ENCODE results near the gene GIPC3. TPM values are rescaled to one million over a fixed set of nuclear protein-coding genes. Genes with fewer than 3 reads are reported as not detected.

GIPC3 gene
- total RNA-seq, 2 experiments from 2014 or later = 0.19 to 0.26 TPM

DNA sequence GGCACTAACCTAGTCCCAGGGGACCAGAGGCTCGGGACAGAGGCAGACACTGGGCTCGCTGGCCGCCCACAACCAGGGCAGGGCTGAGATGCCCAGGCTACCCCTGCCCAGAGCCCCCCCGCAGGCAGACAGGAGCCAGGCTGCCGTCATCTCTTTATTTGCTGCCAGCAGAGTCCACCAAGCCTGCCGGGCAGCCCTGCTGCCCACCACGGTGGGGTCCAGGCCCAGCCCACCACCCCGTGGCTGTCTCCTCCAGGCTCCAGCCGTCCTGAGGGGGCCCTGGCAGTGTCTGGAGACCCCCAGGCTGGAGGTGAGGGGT is 41.3 kb upstream of the GIPC3 start:
- no peaks in the 10 kb centered on the region for H3K27me3 Mint-ChIP-seq
- ChIA-PET POLR2A (no interaction called here), CTCF (interaction anchor here (1.0 to 3.8 kb wide), 3 partner anchors 11 to 25 kb away, joined by 3 to 39 read pairs (median 18); partner anchors contain the start of gene MFSD12)
- H3K4me3 Mint-ChIP-seq = no peak overlapping the region
- no peaks in the 10 kb centered on the region for H3K9me3 Mint-ChIP-seq
- H3K4me1 Mint-ChIP-seq (ENCODE audit: low read depth) = peaks cover 6% of the 10 kb centered on the region
- no peak for DNase-seq
- H3K36me3 Mint-ChIP-seq = peaks cover 15% of the 10 kb centered on the region
- intact Hi-C loops (cut with micrococcal nuclease) = loop anchor here (1.0 kb wide), 1 partner anchor 162 kb away; no protein-coding TSS in a partner anchor
- no peak overlapping the region for H3K27ac Mint-ChIP-seq

DNA sequence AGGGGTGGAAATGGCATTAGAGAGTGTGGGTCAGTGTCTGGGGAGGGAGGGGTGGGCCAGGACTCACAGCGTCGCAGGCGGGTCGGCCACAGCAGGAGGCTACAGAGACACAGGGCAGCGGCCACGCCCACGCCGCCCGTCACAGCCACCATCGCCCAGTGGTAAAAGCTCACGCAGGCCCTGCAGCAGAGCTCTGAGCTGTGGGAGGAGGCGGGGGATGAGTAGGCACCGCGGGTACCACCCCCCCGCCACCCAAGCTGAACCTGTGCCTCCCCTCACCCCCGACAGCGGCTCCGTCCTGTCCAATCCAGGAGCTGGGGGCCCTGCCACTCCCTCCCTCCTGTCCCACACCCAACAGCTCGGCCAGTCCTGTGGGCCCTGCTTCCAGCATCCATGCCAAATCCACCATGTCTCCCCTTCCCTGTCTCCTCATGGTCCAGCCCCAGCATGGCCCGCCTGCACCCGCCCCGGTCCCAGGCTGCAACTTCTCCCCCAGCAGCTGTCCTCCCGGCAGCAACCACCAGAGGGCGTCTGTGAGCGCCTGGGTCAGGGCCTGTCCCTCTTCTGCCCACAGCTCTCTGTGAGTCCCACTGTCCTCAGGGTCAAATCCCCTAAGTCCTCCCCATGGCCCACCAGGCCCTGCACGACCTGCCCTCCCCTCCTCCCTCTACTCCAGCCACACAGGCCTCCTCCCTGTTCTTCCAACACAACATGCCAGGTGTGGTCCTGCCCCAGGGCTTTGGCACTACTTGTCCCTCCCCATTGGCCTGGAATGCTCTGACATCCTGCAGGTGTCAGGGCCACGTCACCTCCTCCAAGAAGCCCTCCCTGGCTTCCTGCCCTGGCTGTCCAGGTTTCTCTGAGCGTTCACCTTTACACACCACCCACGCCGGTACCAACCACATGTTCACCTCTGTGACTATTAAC is 40.3 kb upstream of the GIPC3 start:
- ChIA-PET CTCF (interaction anchor here (0.7 to 3.8 kb wide), 25 partner anchors 8 to 446 kb away, joined by 3 to 39 read pairs (median 4); partner anchors contain the start of genes GIPC3, HMG20B, MFSD12 and PIP5K1C), POLR2A (interaction anchor here (1.6 to 1.9 kb wide), 2 partner anchors 9 to 12 kb away, joined by 4 to 9 read pairs; partner anchors contain the start of gene MFSD12)
- peaks cover 6% of the 10 kb centered on the region for H3K4me1 Mint-ChIP-seq (ENCODE audit: low read depth)
- no peak overlapping the region for H3K4me3 Mint-ChIP-seq
- H3K36me3 Mint-ChIP-seq = peaks cover 8% of the 10 kb centered on the region
- H3K9me3 Mint-ChIP-seq = no peaks in the 10 kb centered on the region
- DNase-seq = peak; percentile 87
- H3K27ac Mint-ChIP-seq = peak overlapping the region; percentile 56
- no peaks in the 10 kb centered on the region for H3K27me3 Mint-ChIP-seq
- intact Hi-C loops (cut with micrococcal nuclease) = loop anchor here (1.0 kb wide), 2 partner anchors 73 to 161 kb away; no protein-coding TSS in a partner anchor

DNA sequence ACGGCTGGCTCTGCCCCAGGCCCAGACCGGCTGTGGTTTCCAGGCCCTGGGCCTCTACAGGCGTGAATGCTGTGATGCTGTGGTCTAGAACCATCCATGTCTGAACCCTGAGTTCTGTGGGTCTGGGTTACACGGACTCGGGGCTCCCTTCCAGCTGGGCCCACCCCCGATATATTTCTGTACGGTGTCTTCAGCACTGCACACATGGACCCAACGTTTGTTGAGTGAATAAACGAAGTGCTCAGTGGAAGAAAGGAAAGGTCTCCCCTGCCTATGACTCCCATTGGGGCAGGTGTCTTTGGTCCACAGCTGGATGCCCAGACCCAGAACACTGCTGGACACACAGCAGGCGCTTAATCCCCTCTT is 39.6 kb upstream of the GIPC3 start:
- Mint-ChIP-seq H3K4me1 (ENCODE audit: low read depth) (peaks cover 6% of the 10 kb centered on the region), H3K9me3 (no peaks in the 10 kb centered on the region), H3K27ac (no peak overlapping the region), H3K36me3 (peaks cover 8% of the 10 kb centered on the region), H3K4me3 (no peak overlapping the region), H3K27me3 (no peaks in the 10 kb centered on the region)
- intact Hi-C loops (cut with micrococcal nuclease) = loop anchor here (1.0 kb wide), 1 partner anchor 73 kb away; no protein-coding TSS in a partner anchor
- CTCF ChIA-PET = interaction anchor here (0.7 to 3.8 kb wide), 24 partner anchors 9 to 445 kb away, joined by 3 to 39 read pairs (median 4); partner anchors contain the start of genes GIPC3, HMG20B, MFSD12 and PIP5K1C
- no peak for DNase-seq
- POLR2A ChIA-PET = interaction anchor here (1.6 to 1.9 kb wide), 2 partner anchors 9 to 11 kb away, joined by 4 to 9 read pairs; partner anchors contain the start of gene MFSD12

DNA sequence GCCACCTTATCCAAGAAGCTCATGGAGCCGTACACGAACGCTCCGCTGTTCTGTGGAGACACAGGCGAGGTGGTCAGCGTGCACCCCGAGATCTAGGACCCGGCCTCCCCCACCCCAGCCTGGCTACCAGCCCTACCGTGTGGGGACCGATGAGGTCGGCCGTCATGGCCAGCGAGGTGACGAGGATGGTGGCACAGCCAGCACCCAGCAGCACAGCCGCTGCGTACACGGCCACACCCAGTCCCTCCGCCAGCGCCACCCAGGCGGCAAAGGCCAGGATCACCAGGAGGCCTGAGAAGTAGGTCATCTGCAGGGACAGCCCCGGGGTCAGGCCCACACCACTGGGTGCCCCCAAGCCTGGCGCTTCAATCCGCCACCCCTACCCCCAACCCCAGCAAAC is 39.2 kb upstream of the GIPC3 start:
- H3K27ac Mint-ChIP-seq = no peak overlapping the region
- peaks cover 8% of the 10 kb centered on the region for H3K36me3 Mint-ChIP-seq
- intact Hi-C loops (cut with micrococcal nuclease) = no loop called here
- DNase-seq = no peak
- peaks cover 6% of the 10 kb centered on the region for H3K4me1 Mint-ChIP-seq (ENCODE audit: low read depth)
- H3K4me3 Mint-ChIP-seq = no peak overlapping the region
- H3K9me3 Mint-ChIP-seq = no peaks in the 10 kb centered on the region
- H3K27me3 Mint-ChIP-seq = no peaks in the 10 kb centered on the region
- POLR2A ChIA-PET = interaction anchor here (1.6 to 1.9 kb wide), 2 partner anchors 8 to 11 kb away, joined by 4 to 9 read pairs; partner anchors contain the start of gene MFSD12
- CTCF ChIA-PET = interaction anchor here (0.6 to 3.8 kb wide), 13 partner anchors 9 to 160 kb away, joined by 3 to 39 read pairs (median 4); partner anchors contain the start of genes GIPC3, HMG20B, MFSD12 and PIP5K1C

DNA sequence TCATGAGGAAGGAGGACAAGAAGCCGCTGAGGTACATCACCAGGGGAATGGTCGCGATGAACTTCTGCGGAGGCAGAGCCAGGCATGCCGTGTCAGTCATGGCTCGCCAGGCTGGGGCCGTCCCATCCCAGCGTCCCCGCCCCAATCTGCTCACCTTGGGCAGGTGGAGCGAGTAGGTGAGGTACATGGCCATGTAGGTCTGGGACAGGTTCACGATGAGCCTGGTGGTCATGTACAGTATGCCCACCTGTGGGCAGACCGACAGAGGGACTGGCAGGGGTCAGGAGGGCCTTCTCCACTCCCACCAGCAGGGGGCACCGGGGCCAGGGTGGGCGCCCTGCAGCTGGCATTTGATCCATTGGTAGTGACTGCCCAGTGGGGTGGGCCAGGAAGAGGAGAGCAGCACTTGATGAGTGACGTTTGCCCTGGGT is 38.0 kb upstream of the GIPC3 start:
- H3K4me3 Mint-ChIP-seq = no peak overlapping the region
- H3K27me3 Mint-ChIP-seq = no peaks in the 10 kb centered on the region
- intact Hi-C loops (cut with micrococcal nuclease) = no loop called here
- no peak overlapping the region for H3K27ac Mint-ChIP-seq
- peaks cover 11% of the 10 kb centered on the region for H3K4me1 Mint-ChIP-seq (ENCODE audit: low read depth)
- peak; percentile 38 for DNase-seq
- CTCF ChIA-PET = interaction anchor here (1.3 to 3.8 kb wide), 5 partner anchors 10 to 152 kb away, joined by 4 to 39 read pairs (median 5); partner anchors contain the start of genes MFSD12 and PIP5K1C
- H3K9me3 Mint-ChIP-seq = no peaks in the 10 kb centered on the region
- peaks cover 8% of the 10 kb centered on the region for H3K36me3 Mint-ChIP-seq
- POLR2A ChIA-PET = interaction anchor here (0.6 kb wide), 1 partner anchor 1285 kb away, joined by 3 read pairs; no protein-coding TSS in a partner anchor

DNA sequence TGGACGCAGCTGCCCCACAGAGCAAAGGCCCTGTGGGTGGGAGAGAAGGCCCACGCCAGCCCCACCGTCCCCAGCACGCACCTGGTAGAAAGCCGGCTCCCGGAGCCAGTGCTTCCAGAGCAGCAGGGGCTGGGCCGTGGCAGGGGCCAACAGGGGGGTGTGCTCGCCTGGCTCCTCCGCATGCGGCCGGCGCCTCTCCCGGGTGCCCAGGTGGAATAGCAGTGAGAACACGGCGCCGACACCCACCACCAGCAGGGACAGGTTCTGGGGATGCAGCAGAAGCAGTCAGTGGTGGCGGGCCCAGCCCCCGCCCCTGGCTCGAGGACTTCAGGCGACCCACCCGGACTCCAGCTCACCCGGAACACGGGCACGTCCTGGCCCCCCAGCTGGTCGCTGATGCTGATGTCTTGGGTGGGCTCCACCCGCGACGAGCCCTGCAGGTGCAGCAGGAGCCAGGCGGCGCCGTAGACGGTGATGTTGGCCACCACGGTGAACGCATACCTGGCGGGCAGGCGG is 37.5 kb upstream of the GIPC3 start:
- H3K36me3 Mint-ChIP-seq = peaks cover 8% of the 10 kb centered on the region
- ChIA-PET POLR2A (interaction anchor here (0.6 kb wide), 1 partner anchor 1284 kb away, joined by 3 read pairs; no protein-coding TSS in a partner anchor), CTCF (interaction anchor here (0.7 to 3.8 kb wide), 4 partner anchors 10 to 37 kb away, joined by 3 to 39 read pairs (median 4); partner anchors contain the start of gene MFSD12)
- H3K27me3 Mint-ChIP-seq = no peaks in the 10 kb centered on the region
- no peak overlapping the region for H3K4me3 Mint-ChIP-seq
- H3K9me3 Mint-ChIP-seq = no peaks in the 10 kb centered on the region
- DNase-seq = no peak
- peaks cover 15% of the 10 kb centered on the region for H3K4me1 Mint-ChIP-seq (ENCODE audit: low read depth)
- H3K27ac Mint-ChIP-seq = no peak overlapping the region
- intact Hi-C loops (cut with micrococcal nuclease) = no loop called here

DNA sequence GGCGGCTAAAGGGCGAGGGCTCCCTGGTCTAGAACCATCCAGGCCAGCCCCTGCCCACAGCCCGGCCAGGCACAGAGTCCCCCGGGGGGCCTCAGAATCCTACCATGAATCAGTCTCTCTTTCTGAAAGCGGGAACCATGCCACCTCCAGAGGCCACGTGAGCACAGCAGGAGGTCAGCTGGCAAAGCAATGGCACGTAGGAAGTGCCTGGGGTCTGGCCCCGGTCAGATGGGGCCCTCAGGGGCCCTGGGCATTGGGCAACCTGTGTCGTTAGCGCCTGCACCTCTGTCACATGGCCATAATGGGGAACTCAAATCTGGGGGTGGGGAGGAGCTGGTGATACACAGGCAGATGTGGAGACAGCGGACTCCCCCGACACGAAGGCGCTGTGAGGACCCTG is 36.7 kb upstream of the GIPC3 start:
- Mint-ChIP-seq H3K27ac (no peak overlapping the region), H3K36me3 (peaks cover 8% of the 10 kb centered on the region), H3K4me1 (ENCODE audit: low read depth) (peaks cover 19% of the 10 kb centered on the region), H3K9me3 (no peaks in the 10 kb centered on the region), H3K27me3 (no peaks in the 10 kb centered on the region), H3K4me3 (no peak overlapping the region)
- CTCF ChIA-PET = interaction anchor here (0.7 to 1.4 kb wide), 3 partner anchors 11 to 36 kb away, joined by 3 to 5 read pairs (median 3); no protein-coding TSS in a partner anchor
- DNase-seq = no peak
- POLR2A ChIA-PET = no interaction called here
- intact Hi-C loops (cut with micrococcal nuclease) = no loop called here

DNA sequence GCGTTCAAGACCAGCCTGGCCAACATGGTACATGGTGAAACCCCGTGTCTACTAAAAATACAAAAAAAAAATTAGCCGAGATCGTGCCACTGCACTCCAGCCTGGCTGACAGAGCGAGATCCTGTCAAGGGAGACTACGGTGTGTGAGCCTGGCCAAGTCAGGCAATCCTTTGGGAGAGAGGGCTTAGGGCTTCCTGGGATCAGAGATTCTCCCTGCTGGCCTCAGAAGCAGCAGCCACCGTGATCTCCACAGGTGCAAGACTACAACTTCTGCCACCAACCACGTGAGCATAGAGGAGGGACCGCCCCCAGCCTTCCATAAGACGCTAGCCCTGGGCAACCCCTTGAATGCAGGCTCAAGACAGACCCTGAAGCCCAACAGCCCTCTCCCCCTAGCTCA is 35.5 kb upstream of the GIPC3 start:
- peaks cover 25% of the 10 kb centered on the region for H3K4me1 Mint-ChIP-seq (ENCODE audit: low read depth)
- H3K27me3 Mint-ChIP-seq = no peaks in the 10 kb centered on the region
- no peak overlapping the region for H3K27ac Mint-ChIP-seq
- no peak for DNase-seq
- H3K9me3 Mint-ChIP-seq = no peaks in the 10 kb centered on the region
- H3K4me3 Mint-ChIP-seq = no peak overlapping the region
- ChIA-PET CTCF (no interaction called here), POLR2A (no interaction called here)
- intact Hi-C loops (cut with micrococcal nuclease) = no loop called here
- peaks cover 8% of the 10 kb centered on the region for H3K36me3 Mint-ChIP-seq

DNA sequence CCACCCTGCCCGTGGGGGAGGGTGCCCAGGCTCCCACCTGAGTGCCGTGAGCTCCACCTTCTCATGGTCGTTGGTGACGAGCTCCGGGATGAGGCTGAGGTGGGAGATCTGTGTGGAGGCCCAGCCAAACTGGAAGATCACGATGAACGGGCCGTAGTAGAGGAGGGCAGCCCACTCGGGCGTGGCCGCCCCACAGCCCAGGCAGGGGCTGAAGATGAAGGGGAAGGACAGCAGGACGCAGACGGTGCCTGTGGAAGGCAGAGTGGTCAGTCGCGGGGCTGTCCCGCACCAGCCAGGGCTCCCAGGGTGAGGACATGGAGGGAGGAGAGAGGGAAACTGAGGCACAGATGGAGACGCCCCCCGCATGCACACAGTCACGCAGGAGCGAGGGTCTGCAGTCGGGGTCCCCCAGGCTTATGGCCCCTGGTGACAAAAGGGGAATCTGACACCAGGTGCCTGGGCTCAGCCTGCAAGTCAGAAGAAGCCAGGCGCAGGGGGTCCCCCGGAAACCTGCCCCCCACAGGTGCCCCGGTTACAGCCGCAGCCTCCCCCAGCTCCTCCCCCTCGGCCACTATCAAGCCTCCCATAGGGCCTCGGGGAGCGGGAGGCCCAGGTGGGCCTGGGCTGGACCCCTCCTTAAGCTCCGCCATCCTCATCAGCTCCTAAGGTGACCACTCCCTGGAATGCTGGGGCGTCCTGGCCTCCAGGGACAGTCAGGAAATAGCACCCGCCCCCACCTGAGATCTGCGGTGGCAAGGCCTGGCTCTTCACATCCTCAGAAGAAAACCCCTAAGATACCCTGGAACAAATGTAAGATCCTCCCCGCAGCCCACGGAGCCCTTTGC is 34.1 kb upstream of the GIPC3 start:
- Mint-ChIP-seq H3K9me3 (no peaks in the 10 kb centered on the region), H3K4me3 (no peak overlapping the region), H3K36me3 (no peaks in the 10 kb centered on the region), H3K27ac (no peak overlapping the region), H3K4me1 (ENCODE audit: low read depth) (peaks cover 32% of the 10 kb centered on the region), H3K27me3 (no peaks in the 10 kb centered on the region)
- DNase-seq = no peak
- intact Hi-C loops (cut with micrococcal nuclease) = no loop called here
- ChIA-PET POLR2A (no interaction called here), CTCF (no interaction called here)

DNA sequence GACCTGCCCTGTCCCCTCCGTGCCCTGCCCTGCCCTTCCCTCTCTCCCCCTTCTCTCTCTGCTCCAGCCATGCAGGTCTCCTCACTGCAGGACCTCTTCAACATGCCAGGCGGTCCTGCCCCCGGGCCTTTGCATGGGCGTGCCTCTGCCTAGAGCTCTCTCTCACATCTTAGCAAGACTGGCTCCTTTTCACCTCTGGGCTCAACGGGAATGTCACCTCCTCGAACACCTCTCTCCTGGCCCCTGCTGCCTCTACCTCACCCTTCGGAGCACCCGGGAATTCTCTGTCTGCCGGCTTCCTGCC is 33.5 kb upstream of the GIPC3 start:
- H3K27ac Mint-ChIP-seq = peak overlapping the region; percentile 34
- intact Hi-C loops (cut with micrococcal nuclease) = no loop called here
- ChIA-PET POLR2A (no interaction called here), CTCF (no interaction called here)
- H3K4me3 Mint-ChIP-seq = no peak overlapping the region
- no peak for DNase-seq
- H3K9me3 Mint-ChIP-seq = no peaks in the 10 kb centered on the region
- no peaks in the 10 kb centered on the region for H3K27me3 Mint-ChIP-seq
- no peaks in the 10 kb centered on the region for H3K36me3 Mint-ChIP-seq
- H3K4me1 Mint-ChIP-seq (ENCODE audit: low read depth) = peaks cover 38% of the 10 kb centered on the region

DNA sequence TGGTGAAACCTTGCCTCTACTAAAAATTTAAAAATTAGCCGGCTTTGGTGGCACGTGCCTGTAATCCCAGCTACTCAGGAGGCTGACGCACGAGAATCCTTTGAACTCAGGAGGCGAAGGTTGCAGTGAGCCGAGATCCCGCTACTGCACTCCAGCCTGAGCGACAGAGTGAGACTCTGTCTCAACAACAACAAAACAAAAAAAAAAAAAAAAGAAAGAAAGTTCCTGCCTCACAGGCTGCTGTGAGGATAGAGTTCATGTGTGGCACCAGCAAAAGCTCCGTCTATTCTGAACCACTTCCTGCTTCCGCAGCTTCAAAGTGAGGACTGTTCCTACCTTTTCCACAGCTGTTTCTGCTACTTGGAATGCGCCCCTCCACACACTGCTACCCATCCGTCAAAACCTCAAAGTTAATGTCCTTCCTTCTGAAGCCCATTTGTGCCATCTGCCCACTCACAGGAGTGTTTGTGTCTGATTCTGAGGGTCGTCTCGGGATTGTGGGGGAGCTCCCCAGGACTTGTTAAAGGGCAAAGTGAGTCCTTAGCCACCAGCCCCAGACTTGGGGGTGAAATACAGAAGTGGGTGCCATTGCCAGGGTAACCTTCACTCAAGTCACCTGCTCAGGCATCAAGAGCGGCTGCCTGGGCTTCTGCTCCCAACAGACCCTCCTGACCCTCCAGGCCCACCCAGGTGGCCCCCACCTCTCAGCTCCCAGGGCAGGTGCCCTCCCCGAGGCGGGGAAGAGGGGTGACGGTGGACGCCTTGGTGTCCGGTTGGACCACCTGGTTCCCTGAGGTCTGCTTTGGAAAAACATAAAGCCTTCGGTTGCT is 30.8 kb upstream of the GIPC3 start:
- H3K36me3 Mint-ChIP-seq = no peaks in the 10 kb centered on the region
- H3K27me3 Mint-ChIP-seq = no peaks in the 10 kb centered on the region
- CTCF ChIA-PET = interaction anchor here (0.9 to 2.3 kb wide), 5 partner anchors 10 to 113 kb away, joined by 3 to 18 read pairs (median 3); partner anchors contain the start of genes GIPC3 and TEKTIP1
- H3K27ac Mint-ChIP-seq = peak overlapping the region; percentile 92
- no peaks in the 10 kb centered on the region for H3K9me3 Mint-ChIP-seq
- peak; percentile 54 for DNase-seq
- intact Hi-C loops (cut with micrococcal nuclease) = loop anchor here (5.0 kb wide), 1 partner anchor 73 kb away; the partner anchor contains the start of gene CACTIN
- H3K4me1 Mint-ChIP-seq (ENCODE audit: low read depth) = peaks cover 44% of the 10 kb centered on the region
- H3K4me3 Mint-ChIP-seq = peak overlapping the region; percentile 87
- POLR2A ChIA-PET = interaction anchor here (1.0 to 1.8 kb wide), 4 partner anchors 9 to 136 kb away, joined by 3 to 6 read pairs (median 4); no protein-coding TSS in a partner anchor

Measured in activated CD4-positive, alpha-beta memory T cell treated with anti-CD3 and anti-CD28 coated beads for 36 hours (primary cell).